ENCODE data around the gene SPTLC2.

Gene SPTLC2

DNA sequence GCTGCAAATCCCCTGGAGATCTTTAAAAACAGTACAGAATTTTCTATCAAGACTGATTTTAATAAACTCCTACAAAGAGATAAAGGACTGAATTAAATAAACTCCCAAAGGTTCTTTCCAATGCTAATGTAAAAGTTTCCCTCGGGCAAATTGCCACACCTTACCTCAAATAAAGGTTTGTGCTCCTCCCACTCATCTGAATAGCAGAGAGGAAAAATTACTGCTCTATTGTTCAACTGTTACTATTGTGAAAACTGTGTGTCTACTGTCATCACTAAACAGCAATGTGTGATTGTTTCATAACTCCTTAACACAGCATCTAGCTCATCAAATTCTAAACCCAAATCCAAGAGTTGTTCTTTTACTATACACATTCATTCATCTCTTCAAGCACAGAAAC lies 3.2 kb downstream of the SPTLC2 start:
- POLR2A ChIA-PET = no interaction called here
- no peak for DNase-seq (ENCODE audit: extremely low spot score)
- CTCF ChIA-PET = interaction anchor here (1.0 to 4.0 kb wide), 5 partner anchors 9 to 154 kb away, joined by 3 to 18 read pairs (median 3); no protein-coding TSS in a partner anchor
- TF ChIP-seq, protein P1, sequence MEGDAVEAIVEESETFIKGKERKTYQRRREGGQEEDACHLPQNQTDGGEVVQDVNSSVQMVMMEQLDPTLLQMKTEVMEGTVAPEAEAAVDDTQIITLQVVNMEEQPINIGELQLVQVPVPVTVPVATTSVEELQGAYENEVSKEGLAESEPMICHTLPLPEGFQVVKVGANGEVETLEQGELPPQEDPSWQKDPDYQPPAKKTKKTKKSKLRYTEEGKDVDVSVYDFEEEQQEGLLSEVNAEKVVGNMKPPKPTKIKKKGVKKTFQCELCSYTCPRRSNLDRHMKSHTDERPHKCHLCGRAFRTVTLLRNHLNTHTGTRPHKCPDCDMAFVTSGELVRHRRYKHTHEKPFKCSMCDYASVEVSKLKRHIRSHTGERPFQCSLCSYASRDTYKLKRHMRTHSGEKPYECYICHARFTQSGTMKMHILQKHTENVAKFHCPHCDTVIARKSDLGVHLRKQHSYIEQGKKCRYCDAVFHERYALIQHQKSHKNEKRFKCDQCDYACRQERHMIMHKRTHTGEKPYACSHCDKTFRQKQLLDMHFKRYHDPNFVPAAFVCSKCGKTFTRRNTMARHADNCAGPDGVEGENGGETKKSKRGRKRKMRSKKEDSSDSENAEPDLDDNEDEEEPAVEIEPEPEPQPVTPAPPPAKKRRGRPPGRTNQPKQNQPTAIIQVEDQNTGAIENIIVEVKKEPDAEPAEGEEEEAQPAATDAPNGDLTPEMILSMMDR (IDR thresholded peaks at IDR 0.05; ENCODE audit: control extremely low read depth, extremely low read depth, low read depth, missing control alignments) = no peak

DNA sequence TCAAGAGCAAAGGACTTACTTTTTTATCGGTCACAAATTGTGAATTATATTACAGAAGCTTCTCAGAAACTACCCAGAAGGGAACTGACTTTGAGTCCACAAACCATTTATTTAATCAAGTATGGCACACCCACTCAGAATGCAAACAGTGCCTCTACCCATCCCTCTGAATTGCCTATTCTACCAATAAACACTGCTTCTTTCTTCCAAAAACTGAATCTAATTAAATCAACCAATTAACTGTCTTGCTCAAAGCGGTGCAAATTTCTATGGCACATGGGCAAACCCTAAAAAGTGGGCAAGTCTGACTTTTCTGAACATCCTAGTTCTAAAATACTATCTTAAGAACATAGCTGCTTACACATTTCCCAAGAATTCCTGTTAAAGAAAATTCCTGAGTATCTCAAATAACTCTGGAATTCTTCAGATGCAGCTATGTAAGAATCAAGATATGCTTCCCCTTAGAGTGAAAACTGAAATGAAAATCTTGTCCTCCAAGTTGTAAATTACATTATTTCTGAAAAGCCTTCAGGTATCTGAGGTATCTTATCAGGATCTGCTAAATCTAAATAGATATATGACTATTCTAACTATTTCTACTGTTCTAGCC lies 4.3 kb downstream of the SPTLC2 start:
- no peak for DNase-seq (ENCODE audit: extremely low spot score)
- ChIA-PET CTCF (interaction anchor here (1.0 to 4.0 kb wide), 5 partner anchors 8 to 153 kb away, joined by 3 to 18 read pairs (median 3); no protein-coding TSS in a partner anchor), POLR2A (no interaction called here)
- TF ChIP-seq, protein P1 (IDR thresholded peaks at IDR 0.05; ENCODE audit: control extremely low read depth, extremely low read depth, low read depth, missing control alignments) = no peak

DNA sequence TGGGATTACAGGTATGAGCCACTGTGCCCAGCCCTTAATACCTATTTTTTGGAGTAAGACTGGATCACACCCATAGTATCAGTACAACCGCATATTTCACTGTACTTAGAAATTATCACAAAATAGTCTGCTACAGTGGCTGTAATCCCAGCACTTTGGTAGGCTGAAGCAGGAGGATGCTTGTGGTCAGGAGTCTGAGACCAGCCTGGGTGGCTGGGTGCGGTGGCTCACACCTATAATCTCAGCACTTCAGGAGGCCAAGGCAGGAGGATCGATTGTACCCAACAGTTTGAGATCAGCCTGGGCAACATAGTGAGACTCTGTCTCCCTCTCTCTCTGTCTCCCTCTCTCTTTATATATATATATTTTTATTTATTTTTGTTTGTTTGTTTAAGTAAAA lies 5.9 kb downstream of the SPTLC2 start:
- ChIA-PET CTCF (no interaction called here), POLR2A (no interaction called here)
- no peak for DNase-seq (ENCODE audit: extremely low spot score)
- TF ChIP-seq, protein P1 (IDR thresholded peaks at IDR 0.05; ENCODE audit: control extremely low read depth, extremely low read depth, low read depth, missing control alignments) = no peak

DNA sequence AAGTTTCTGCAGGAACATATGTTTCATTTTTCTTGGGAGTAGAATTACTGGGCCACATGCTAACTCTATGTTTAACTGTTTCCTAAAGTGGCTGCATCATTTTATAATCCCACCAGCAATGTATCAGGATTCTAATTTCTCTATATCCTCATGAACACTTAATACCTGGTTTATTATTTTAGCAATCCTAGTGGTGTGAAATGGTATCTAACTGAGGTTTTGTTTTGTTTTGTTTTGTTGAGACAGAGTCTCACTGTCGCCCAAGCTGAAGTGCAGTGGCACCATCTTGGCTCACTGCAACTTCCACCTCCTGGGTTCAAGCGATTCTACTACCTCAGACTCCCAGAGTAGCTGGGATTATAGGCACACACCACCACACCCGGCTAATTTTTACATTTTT lies 6.5 kb downstream of the SPTLC2 start:
- no peak for DNase-seq (ENCODE audit: extremely low spot score)
- TF ChIP-seq, protein P1 (IDR thresholded peaks at IDR 0.05; ENCODE audit: control extremely low read depth, extremely low read depth, low read depth, missing control alignments) = no peak
- ChIA-PET CTCF (no interaction called here), POLR2A (no interaction called here)

DNA sequence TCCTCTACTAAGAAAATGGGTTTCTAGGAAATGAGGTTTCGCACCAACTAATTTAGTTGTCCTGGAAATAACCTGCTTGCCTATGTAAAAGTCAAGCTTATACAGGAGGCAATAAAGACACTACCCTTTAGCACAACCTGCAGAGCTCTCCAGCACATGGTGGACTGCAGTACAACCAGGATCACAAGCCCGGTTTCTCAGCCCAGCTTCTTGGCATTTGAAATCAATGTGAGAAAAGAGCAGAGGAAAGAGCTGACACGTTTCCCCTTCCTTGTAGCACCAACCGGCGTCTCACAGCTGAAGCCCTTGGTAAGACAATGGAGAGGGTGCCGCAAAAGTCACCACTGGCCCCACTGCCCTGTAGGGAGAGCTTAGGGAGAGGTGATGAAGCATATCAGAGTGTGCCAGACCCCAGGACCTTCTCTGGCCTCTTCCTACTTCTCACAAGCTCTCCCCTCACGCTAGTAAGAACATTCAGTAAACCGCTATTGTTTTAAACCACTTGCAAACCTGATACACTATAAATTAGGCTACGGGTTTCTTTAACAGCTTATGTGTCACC lies 8.6 kb downstream of the SPTLC2 start:
- POLR2A ChIA-PET = no interaction called here
- CTCF ChIA-PET = interaction anchor here (0.7 to 2.1 kb wide), 10 partner anchors 10 to 292 kb away, joined by 3 to 8 read pairs (median 3); partner anchors contain the start of gene SNW1
- TF ChIP-seq, protein P1 (IDR thresholded peaks at IDR 0.05; ENCODE audit: control extremely low read depth, extremely low read depth, low read depth, missing control alignments) = no peak
- no peak for DNase-seq (ENCODE audit: extremely low spot score)

DNA sequence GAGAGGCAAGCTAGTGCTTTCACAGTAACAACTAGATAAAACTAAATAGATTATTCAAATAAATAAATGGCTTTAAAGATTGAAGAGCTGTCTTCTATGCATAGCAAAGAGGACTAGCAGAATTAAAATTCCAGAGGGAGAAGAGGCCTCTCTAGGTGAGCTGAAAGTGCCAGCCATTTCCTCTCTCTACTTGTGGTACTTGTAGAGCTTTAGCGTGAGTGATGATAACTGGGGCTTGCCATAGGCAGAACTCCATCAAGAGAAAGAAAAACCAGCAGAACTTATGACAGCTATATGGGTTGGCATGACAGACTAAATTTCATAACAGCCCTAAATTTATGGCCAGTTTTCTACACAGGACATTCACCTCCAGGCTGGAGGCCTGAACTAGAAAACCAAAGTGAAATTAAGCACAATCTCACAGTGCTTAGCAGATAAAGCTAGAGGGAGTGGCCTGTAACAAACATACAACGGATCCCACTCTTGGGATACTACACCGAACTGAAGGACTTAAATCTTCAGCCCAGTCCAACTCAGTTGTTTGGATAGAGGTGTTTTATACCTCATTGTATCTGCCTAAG lies 11.0 kb downstream of the SPTLC2 start:
- POLR2A ChIA-PET = interaction anchor here (0.5 kb wide), 1 partner anchor 21 kb away, joined by 4 read pairs; no protein-coding TSS in a partner anchor
- DNase-seq (ENCODE audit: extremely low spot score) = no peak
- CTCF ChIA-PET = interaction anchor here (0.9 to 3.3 kb wide), 2 partner anchors 9 to 147 kb away, joined by 3 to 18 read pairs; no protein-coding TSS in a partner anchor
- TF ChIP-seq, protein P1 (IDR thresholded peaks at IDR 0.05; ENCODE audit: control extremely low read depth, extremely low read depth, low read depth, missing control alignments) = no peak
